ENCODE results near the gene VGLL4.
"Not testable (repeated sequence)": the region's sequence is repeated elsewhere in the genome, so short reads cannot be mapped to it uniquely, and the experiment has no call there.

VGLL4 gene

DNA sequence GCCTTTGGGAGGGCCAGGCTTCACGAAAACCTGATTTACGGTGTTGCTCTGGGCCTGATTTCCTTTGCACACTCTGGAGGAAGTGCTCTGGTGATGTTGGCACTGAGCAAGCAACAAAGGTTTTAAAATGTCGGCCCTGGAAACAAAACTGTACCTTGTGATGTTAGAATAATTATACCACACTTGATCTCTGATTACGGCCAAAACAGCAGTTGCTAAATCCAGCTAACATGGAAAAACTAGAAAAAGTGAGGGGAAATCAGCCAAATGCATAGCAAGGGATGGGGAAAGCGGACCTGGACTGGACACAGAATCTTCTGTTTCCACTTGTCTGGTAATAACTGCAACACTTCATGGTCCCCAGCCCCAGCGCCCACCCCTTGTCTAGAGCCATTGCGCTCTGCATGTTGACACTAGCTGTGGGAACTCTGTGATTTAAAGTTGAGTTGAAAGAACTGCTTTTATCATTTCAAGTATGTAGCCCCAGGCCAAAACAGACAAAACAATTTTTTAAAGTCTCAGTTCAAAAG lies 120.1 kb downstream of the VGLL4 start:
- DNase-seq = no peak

DNA sequence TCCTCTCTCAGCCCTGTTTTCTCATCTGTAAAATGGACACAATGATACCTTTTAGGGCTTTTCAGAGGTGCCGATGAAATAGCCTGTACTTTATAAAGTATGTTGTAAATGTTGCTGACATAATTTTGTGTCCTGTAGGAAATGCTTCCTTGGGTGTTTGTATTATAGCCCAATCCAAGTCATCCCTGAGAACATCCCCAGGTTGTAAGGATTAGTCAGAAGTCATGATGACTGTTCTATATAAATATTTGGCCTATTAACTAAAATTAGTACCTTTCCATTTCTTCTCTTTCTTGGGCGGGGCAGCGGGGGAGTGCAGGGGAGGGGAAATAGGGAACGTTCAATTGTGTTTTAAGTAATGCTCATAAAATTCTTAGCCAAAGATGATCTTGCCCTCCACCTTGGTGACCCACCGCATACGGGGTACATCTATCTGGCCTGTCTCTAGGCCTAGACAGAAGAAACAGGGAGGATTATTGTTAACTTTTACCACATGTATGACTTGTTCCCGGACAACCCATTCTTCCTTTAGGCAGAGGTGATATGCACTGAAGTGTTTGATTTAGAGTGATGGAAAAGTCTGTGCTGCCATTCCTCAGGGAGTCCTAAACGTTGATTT lies 120.7 kb downstream of the VGLL4 start:
- DNase-seq = no peak

DNA sequence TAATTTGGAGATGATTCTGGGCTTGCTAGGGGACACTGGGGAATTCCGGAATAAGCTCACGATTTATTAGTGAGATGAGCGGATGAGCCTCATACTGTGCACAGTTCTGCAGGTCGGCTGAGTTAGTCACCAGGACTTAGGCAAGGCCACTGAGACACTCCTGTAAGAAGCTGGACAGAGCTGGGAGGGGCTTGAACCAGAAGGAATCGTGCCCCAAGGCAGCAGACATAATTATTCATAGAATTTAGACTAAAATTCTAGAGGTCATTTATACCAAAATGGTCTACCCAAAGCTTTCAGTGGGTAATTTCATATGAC lies 121.4 kb downstream of the VGLL4 start:
- DNase-seq = no peak

DNA sequence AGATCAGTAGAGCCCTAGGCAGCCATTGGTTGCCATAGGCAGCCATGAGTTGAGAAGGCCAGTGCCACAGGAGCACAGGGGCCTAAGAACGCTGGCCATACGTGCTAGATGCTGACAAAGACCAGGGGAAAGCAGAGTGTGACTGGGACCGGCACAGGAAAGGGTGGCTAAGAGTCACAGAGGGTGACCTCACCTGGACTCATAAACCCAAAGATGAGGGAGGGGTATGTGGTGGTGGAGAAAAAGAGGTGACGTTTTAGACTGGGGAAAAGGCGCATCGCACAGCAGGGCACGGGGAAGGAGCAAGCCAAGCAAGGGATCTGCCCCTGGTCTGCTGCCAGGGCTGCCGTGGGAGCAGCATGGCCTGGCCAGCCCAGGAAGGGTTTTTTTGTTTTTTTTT lies 122.5 kb downstream of the VGLL4 start:
- no peak for DNase-seq

DNA sequence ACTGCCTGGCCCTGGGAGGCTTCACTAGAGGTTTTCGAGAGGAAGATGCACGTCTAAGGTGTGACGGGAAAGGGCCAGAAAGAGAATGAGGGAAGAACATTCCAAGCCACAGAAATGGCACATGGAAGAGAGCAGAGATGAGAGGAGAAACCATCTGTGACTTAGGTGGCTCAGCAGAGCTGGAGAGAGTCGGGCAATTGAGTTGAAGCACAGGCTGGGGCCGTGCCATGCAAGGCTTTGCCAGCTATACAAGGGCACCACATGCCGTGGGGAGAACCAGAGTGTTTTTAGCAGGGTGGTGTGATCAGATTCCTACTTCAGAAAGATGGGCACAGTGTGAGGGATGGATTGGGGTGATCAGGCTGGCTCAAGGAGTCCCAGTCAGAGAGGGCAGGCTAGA lies 126.1 kb downstream of the VGLL4 start:
- DNase-seq = no peak

DNA sequence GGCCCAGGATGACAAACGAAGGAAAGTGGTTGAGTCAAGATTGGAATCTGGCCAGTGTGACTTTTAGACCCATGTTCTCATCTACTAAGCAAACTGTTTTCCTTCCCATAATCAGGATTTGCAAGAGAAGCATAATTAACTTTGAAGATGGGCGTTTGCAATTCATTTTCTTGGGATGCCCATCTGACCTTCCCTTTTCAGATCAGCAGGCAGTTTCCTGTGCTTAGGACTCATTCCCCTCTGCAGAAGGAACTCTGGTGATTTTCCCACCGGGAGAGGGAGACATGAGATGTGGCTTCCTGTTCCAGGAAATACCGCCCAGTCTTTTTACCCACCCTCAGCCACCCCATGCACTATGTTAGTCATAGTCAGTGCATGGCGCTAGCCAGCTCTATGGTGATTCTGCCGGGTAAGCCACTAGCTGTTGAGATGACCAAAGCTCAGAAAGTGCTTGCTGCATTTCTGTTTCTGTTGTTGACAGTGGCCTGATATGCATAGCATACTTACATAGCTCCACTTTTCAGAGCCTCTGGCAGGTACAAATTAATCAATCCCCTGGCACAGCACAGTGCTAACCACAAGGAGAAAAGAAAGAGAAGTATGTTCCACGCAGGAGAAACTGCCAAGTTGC lies 129.4 kb downstream of the VGLL4 start:
- no peak for DNase-seq

DNA sequence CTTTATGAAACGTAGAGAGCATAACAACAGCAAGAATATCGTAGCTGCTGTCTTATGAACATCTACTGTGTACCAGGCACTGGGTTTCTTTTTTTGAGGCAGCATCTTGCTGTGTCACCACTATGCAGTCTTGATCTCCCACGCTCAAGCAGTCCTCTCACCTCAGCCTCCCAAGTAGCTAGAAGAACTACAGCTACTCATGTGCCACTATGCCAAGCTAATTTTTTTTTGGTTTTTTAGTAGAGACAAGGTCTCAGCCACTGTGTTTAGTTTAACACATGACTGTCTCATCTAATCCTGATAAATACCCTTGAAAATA lies 129.9 kb downstream of the VGLL4 start:
- DNase-seq = no peak

DNA sequence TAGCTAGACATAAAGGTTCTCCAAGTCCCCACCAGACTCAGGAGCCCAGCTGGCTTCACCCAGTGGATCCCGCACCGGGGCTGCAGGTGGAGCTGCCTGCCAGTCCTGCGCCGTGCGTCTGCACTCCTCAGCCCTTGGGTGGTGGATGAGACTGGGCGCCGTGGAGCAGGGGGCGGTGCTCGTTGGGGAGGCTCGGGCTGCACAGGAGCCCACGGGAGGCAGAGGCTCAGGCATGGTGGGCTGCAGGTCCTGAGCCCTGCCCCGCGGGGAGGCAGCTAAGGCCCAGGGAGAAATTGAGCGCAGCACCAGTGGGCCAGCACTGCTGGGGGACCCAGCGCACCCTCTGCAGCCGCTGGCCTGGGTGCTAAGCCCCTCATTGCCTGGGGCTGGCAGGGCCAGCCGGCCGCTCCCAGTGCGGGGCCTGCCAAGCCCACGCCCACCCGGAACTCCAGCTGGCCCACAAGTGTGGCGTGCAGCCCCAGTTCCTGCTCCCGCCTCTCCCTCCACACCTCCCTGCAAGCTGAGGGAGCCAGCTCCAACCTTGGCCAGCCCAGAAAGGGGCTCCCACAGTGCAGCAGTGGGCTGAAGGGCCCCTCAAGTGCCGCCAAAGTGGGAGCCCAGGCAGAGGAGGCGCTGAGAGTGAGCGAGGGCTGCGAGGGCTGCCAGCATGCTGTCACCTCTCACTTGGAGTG lies 130.4 kb downstream of the VGLL4 start:
- DNase-seq = not testable (repeated sequence)

DNA sequence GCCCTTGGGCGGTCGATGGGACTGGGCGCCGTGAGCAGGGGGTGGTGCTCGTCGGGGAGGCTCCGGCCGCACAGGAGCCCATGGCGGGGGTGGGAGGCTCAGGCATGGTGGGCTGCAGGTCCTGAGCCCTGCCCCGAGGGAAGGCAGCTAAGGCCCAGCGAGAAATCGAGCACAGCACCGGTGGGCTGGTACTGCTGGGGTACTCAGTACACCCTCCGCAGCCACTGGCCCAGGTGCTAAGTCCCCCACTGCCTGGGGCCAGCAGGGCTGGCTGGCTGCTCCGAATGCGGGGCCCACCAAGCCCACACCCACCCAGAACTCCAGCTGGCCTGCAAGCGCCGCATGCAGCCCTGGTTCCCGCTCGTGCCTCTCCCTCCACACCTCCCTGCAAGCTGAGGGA lies 132.1 kb downstream of the VGLL4 start:
- not testable (repeated sequence) for DNase-seq

DNA sequence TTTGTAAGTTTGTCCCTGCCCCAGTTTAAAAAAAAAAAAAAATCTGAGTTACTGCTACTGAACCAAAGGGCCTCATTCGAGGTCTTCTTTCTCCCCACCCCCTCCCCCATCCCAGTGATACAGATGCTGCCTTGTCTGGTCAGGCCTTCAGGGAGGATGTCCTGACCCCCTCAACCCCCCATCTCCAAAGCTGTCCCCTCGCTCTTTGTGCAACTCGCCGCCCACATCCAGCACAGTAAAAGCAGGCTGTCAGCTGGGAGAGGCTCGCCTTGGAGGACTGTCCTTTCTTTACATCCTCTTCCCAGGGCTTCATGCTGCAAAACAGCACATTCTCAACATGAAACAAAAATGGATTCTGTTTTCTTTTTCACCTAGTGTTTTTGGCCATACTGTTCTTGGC lies 133.4 kb downstream of the VGLL4 start:
- DNase-seq = no peak

DNA sequence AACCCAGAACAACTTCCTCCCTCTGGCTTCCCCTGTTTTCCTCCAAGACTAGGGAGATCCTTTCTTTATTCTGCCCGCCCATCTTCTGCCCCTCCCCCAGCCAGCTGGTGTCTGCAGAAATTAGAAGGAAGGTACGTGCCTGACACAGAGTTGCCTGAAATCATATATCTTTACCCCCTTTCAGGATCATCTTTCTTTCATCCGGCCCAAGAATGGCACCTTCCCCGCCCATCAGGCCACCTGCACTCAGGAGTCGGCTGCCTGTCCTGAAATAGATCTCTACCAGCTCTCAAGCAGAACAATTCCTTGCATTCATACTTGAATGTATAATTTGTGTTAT lies 133.7 kb downstream of the VGLL4 start:
- DNase-seq = no peak

DNA sequence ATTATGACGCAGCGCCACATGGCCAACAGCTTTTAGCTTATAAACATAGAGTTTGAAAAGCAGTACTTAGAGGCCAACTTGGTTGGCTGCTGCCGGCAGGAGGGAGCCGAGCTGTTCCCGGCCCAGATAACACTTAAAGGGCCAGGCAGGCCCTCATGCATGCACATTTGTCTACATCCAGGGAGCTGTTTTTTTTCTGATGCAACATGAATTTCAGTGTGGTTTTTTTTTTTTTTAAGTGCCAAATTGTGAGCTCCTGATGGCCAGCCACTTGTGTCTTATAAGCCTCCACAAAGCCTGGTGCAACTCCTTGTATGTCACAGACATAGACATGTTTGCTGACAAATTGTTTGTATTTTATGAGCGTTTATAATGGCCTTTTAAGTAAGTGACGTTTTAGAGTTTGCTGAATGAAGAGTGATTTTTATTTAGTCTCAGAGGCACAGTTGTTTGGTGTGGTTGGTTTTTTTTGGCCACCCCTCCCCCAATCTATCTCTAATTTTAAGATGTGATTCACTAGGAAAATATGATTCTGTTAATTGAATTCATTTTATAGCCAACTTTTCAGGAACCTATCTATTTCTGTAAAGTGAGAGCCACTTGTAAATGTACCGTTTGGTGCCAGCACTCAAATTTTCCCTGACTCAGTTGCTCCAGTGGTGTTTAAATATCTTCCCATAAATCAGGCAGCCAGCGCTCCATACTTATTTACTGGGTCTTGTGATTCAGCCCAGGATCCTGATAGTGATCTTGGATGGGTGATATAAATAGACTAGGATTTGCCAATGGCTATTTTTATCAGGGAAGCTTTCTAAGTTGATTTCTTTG lies 134.3 kb downstream of the VGLL4 start:
- DNase-seq = no peak

DNA sequence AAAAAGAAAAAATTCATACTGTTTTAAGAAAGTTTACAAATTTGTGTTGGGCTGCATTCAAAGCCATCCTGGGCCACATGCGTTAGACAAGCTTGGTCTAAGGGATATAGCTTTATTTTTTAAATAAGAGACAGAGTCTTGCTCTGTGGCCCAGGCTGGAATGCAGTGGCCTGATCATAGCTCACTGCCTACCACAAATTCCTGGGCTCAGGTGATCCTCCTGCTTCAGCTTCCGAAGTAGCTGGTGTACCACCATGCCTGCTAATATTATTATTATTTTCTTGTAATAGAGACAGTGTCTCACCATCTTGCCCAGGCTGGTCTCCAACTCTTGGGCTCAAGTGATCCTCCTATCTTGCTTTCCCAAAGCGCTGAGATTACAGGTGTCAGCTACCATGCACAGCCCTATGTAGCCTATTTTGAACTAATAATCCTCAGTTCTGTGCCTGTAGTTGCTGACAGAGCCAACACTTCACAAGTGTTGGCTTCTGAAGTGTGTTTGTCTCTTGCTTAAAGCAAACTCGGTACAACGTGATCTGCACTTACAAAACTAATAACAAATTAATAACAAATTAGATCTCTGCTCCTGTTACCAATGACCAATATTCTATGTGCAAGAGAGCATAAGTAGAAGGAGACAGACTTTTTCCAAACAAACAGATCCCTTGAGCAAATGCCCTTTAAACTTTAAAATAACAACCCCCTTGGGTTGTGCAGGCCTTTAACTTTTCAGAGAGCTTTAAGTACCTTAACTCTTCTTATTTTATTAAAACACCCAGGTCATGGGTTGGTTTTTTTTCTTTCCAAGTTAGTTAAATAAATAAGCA lies 135.2 kb downstream of the VGLL4 start:
- no peak for DNase-seq

DNA sequence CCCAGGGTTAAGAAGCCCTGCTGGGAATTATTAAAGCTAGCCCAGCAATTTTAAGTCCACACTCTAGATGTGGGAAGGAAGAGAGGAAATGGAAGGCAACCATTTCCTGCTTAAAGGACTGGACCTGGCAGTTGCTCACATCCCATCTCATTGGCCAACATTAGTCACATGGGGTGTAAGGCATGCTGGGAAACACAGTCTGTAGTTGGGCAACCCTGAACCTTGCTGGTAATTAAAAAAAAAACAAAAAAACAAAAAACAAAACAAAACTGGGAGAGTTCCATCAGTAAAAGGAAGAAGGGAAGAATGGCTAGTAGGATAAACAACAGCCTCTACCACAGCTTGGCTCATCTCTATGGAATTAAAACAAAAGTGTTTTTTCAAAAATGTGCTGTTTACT lies 136.0 kb downstream of the VGLL4 start:
- DNase-seq = no peak

Measured in activated CD4-positive, alpha-beta T cell treated with anti-CD3 and anti-CD28 coated beads for 4 hours (primary cell).